ENCODE results near the gene TMEM106B. TPM values are rescaled to one million over a fixed set of nuclear protein-coding genes. Genes with fewer than 3 reads are reported as not detected.

Gene TMEM106B
- total RNA-seq, 2 donors from 2014 or later, result 42.8 to 46.5 TPM

GRCh38 chr7:12257582-12257981 is 46.5 kb downstream of the TMEM106B start:
- no peaks in the 10 kb centered on the region for H3K9me3 ChIP-seq

DNA sequence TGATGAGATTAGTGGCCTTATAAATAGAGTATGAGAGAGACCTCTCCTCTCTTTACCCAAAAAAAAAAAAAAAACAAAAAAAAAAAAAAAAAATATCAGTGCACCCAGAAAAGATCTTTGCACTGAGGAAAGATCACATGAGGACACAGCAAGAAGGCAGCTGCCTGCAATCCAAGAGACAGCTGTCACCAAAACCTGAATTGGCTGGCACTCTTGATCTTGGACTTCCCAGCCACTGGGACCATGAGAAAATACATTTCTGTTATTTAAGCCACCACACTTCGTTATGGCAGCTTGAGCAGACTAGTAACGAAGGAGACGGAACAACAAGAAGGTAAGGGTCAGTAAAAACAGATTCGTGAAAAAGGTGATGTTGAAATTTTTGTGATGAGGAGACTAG is 47.0 kb downstream of the TMEM106B start:
- Histone ChIP-seq H3K9me3 (no peaks in the 10 kb centered on the region), H3K36me3 (replicated peaks in 1 of 2; ENCODE audit: insufficient read depth in 1 of 2, low read depth in 2 of 2) (no peaks in the 10 kb centered on the region), H3K4me3 (no peak overlapping the region), H3K27me3 (no peaks in the 10 kb centered on the region), H3K27ac (no peak overlapping the region), H3K4me1 (no peaks in the 10 kb centered on the region)
- intact Hi-C loops (cut with DNase I), result no loop called here
- DNase-seq, result no peak
- WGBS, 2 donors, result 89 to 91% methylated on average over 4 of the region's 4 CpGs
- no peak for ATAC-seq
- TF ChIP-seq POLR2A (IDR thresholded peaks at IDR 0.05) (no peak), CTCF (IDR thresholded peaks at IDR 0.05) (no peak)

More at GRCh38 chr7:12257582-12257981, 46.5 kb downstream of the TMEM106B start:
- TF ChIP-seq CTCF (IDR thresholded peaks at IDR 0.05) (no peak), POLR2A (IDR thresholded peaks at IDR 0.05) (no peak)
- Histone ChIP-seq H3K4me3 (no peak overlapping the region), H3K27me3 (no peaks in the 10 kb centered on the region), H3K4me1 (no peaks in the 10 kb centered on the region), H3K36me3 (replicated peaks in 1 of 2; ENCODE audit: insufficient read depth in 1 of 2, low read depth in 2 of 2) (no peaks in the 10 kb centered on the region), H3K27ac (no peak overlapping the region)
- no peak for DNase-seq
- no peak for ATAC-seq
- intact Hi-C loops (cut with DNase I), result no loop called here
- WGBS, 2 donors, result 77 to 80% methylated on average over 2 of the region's 2 CpGs

GRCh38 chr7:12267542-12267941 is 56.4 kb downstream of the TMEM106B start:
- ATAC-seq, result no peak
- intact Hi-C loops (cut with DNase I), result no loop called here

GRCh38 chr7:12269100-12269895 is 58.2 kb downstream of the TMEM106B start:
- H3K4me3 ChIP-seq, result no peak overlapping the region
- intact Hi-C loops (cut with DNase I), result no loop called here
- WGBS, 2 donors, result 93 to 94% methylated on average over 7 to 8 of the region's 9 CpGs

More at GRCh38 chr7:12267542-12267941, 56.4 kb downstream of the TMEM106B start:
- Histone ChIP-seq H3K9me3 (no peaks in the 10 kb centered on the region), H3K27me3 (no peaks in the 10 kb centered on the region), H3K4me3 (no peak overlapping the region), H3K27ac (no peak overlapping the region), H3K4me1 (no peaks in the 10 kb centered on the region), H3K36me3 (replicated peaks in 1 of 2; ENCODE audit: insufficient read depth in 1 of 2, low read depth in 2 of 2) (no peaks in the 10 kb centered on the region)
- TF ChIP-seq CTCF (IDR thresholded peaks at IDR 0.05), result no peak
- no peak for TF ChIP-seq POLR2A (IDR thresholded peaks at IDR 0.05)
- no peak for DNase-seq
- 71 to 74% methylated on average over 1 of the region's 1 CpG for WGBS, 2 donors

More at GRCh38 chr7:12269100-12269895, 58.2 kb downstream of the TMEM106B start:
- H3K4me1 ChIP-seq, result no peaks in the 10 kb centered on the region
- H3K27ac ChIP-seq, result no peak overlapping the region
- no peak for TF ChIP-seq POLR2A (IDR thresholded peaks at IDR 0.05)
- TF ChIP-seq CTCF (IDR thresholded peaks at IDR 0.05), result no peak
- H3K9me3 ChIP-seq, result no peaks in the 10 kb centered on the region
- no peak for ATAC-seq
- H3K36me3 ChIP-seq (replicated peaks in 1 of 2; ENCODE audit: insufficient read depth in 1 of 2, low read depth in 2 of 2), result no peaks in the 10 kb centered on the region
- H3K27me3 ChIP-seq, result no peaks in the 10 kb centered on the region
- no peak for DNase-seq

Measured in body of pancreas (tissue), 4 donors.